ENCODE results near the gene SLC9A1.
"Not testable (repeated sequence)": the region's sequence is repeated elsewhere in the genome, so short reads cannot be mapped to it uniquely, and the experiment has no call there.

SLC9A1 gene

GRCh38 chr1:27192039-27192529, 37.2 kb upstream of the SLC9A1 start:
- no peak overlapping the region for H3K4me2 ChIP-seq
- no peaks in the 10 kb centered on the region for H3K36me3 ChIP-seq (ENCODE audit: insufficient read depth)
- H4K20me1 ChIP-seq (ENCODE audit: insufficient read depth) = no peaks in the 10 kb centered on the region
- no peaks in the 10 kb centered on the region for H3K4me1 ChIP-seq (ENCODE audit: low read depth, poor library complexity, severe bottlenecking)
- H3K79me2 ChIP-seq (ENCODE audit: insufficient read depth, low read depth) = no peaks in the 10 kb centered on the region
- H3K27ac ChIP-seq = no peak overlapping the region
- H3K27me3 ChIP-seq (ENCODE audit: insufficient read depth, low read depth) = no peaks in the 10 kb centered on the region
- no peak overlapping the region for H2AFZ ChIP-seq (ENCODE audit: low read depth)
- H3K4me3 ChIP-seq (IDR thresholded peaks at IDR 0.05; ENCODE audit: insufficient read depth, low read depth, low read length) = no peak overlapping the region
- TF ChIP-seq CTCF (conservative IDR thresholded peaks at IDR 0.05; ENCODE audit: low read depth, low read length) = no peak
- H3K9ac ChIP-seq = no peak overlapping the region

GRCh38 chr1:27184665-27185064, 29.7 kb upstream of the SLC9A1 start:
- not testable (repeated sequence) for H3K4me3 ChIP-seq (IDR thresholded peaks at IDR 0.05; ENCODE audit: insufficient read depth, low read depth, low read length); H3K9ac ChIP-seq; H3K4me1 ChIP-seq (ENCODE audit: low read depth, poor library complexity, severe bottlenecking); H3K79me2 ChIP-seq (ENCODE audit: insufficient read depth, low read depth); H3K27ac ChIP-seq; H3K27me3 ChIP-seq (ENCODE audit: insufficient read depth, low read depth); H2AFZ ChIP-seq (ENCODE audit: low read depth); H3K36me3 ChIP-seq (ENCODE audit: insufficient read depth); H3K4me2 ChIP-seq; H4K20me1 ChIP-seq (ENCODE audit: insufficient read depth)

- no peak for TF ChIP-seq CTCF (conservative IDR thresholded peaks at IDR 0.05; ENCODE audit: low read depth, low read length)
These were observed 25.1 kb upstream of the SLC9A1 start for GRCh38 chr1:27179979-27180378.

GRCh38 chr1:27179379-27179778, 24.5 kb upstream of the SLC9A1 start:
- no peak for TF ChIP-seq CTCF (conservative IDR thresholded peaks at IDR 0.05; ENCODE audit: low read depth, low read length)
- H4K20me1 ChIP-seq (ENCODE audit: insufficient read depth) = no peaks in the 10 kb centered on the region
- no peak overlapping the region for H3K4me3 ChIP-seq (IDR thresholded peaks at IDR 0.05; ENCODE audit: insufficient read depth, low read depth, low read length)
- H3K27ac ChIP-seq = no peak overlapping the region
- no peak overlapping the region for H2AFZ ChIP-seq (ENCODE audit: low read depth)
- no peak overlapping the region for H3K9ac ChIP-seq
- no peaks in the 10 kb centered on the region for H3K36me3 ChIP-seq (ENCODE audit: insufficient read depth)
- no peaks in the 10 kb centered on the region for H3K27me3 ChIP-seq (ENCODE audit: insufficient read depth, low read depth)
- no peaks in the 10 kb centered on the region for H3K4me1 ChIP-seq (ENCODE audit: low read depth, poor library complexity, severe bottlenecking)
- no peaks in the 10 kb centered on the region for H3K79me2 ChIP-seq (ENCODE audit: insufficient read depth, low read depth)
- no peak overlapping the region for H3K4me2 ChIP-seq

More at GRCh38 chr1:27179979-27180378, 25.1 kb upstream of the SLC9A1 start:
- no peak overlapping the region for H3K4me3 ChIP-seq (IDR thresholded peaks at IDR 0.05; ENCODE audit: insufficient read depth, low read depth, low read length)
- no peaks in the 10 kb centered on the region for H3K4me1 ChIP-seq (ENCODE audit: low read depth, poor library complexity, severe bottlenecking)
- H3K36me3 ChIP-seq (ENCODE audit: insufficient read depth) = no peaks in the 10 kb centered on the region
- no peak overlapping the region for H3K9ac ChIP-seq
- H3K27ac ChIP-seq = no peak overlapping the region
- H4K20me1 ChIP-seq (ENCODE audit: insufficient read depth) = no peaks in the 10 kb centered on the region
- H3K27me3 ChIP-seq (ENCODE audit: insufficient read depth, low read depth) = no peaks in the 10 kb centered on the region
- H2AFZ ChIP-seq (ENCODE audit: low read depth) = no peak overlapping the region
- H3K79me2 ChIP-seq (ENCODE audit: insufficient read depth, low read depth) = no peaks in the 10 kb centered on the region
- H3K4me2 ChIP-seq = no peak overlapping the region

- Histone ChIP-seq H3K4me2 (no peak overlapping the region), H3K27ac (no peak overlapping the region), H3K27me3 (ENCODE audit: insufficient read depth, low read depth) (no peaks in the 10 kb centered on the region), H3K4me1 (ENCODE audit: low read depth, poor library complexity, severe bottlenecking) (no peaks in the 10 kb centered on the region), H3K4me3 (IDR thresholded peaks at IDR 0.05; ENCODE audit: insufficient read depth, low read depth, low read length) (no peak overlapping the region), H3K9ac (no peak overlapping the region), H2AFZ (ENCODE audit: low read depth) (no peak overlapping the region), H3K36me3 (ENCODE audit: insufficient read depth) (no peaks in the 10 kb centered on the region), H4K20me1 (ENCODE audit: insufficient read depth) (no peaks in the 10 kb centered on the region), H3K79me2 (ENCODE audit: insufficient read depth, low read depth) (no peaks in the 10 kb centered on the region)
- TF ChIP-seq CTCF (conservative IDR thresholded peaks at IDR 0.05; ENCODE audit: low read depth, low read length) = no peak
These were observed 22.0 kb upstream of the SLC9A1 start for GRCh38 chr1:27176954-27177353.
